GM19239 (cell line): Measurements from ENCODE around the gene DDIT3.
"Not testable (repeated sequence)": the region's sequence is repeated elsewhere in the genome, so short reads cannot be mapped to it uniquely, and the experiment has no call there.

Source experiments
- DNase-seq: peaks from one replicate; pipeline ENCODE4 v3.0.0; 2011; ENCODE audit warnings: low spot score; ENCODE audit not compliant: insufficient read length
- FAIRE-seq: peaks from 2 replicates; lab custom pipeline; 2011; peaks lifted over from hg19 to GRCh38; lab: Jason Lieb, UNC

DDIT3 gene

DNA sequence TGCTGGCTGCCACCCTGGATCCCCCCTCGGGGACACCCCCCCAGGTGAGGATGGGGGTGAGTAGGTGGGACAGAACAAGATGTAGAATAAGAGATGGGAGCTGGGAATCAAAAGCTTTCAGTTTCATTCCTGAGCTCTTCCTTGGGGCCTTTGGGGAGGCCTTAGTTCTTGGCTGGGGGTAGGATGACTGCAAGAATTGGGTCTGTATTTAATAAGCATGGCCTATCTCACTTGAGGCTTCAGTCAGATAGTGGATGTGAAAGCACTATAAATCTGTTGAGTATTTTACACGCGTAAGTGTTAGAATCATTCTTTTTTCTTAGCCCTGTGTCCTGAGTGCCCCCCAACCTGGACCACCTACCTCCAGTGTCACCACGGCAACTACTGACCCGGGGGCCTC, 6.9 kb upstream of the DDIT3 start:
- FAIRE-seq (no peak), DNase-seq (no peak)

DNA sequence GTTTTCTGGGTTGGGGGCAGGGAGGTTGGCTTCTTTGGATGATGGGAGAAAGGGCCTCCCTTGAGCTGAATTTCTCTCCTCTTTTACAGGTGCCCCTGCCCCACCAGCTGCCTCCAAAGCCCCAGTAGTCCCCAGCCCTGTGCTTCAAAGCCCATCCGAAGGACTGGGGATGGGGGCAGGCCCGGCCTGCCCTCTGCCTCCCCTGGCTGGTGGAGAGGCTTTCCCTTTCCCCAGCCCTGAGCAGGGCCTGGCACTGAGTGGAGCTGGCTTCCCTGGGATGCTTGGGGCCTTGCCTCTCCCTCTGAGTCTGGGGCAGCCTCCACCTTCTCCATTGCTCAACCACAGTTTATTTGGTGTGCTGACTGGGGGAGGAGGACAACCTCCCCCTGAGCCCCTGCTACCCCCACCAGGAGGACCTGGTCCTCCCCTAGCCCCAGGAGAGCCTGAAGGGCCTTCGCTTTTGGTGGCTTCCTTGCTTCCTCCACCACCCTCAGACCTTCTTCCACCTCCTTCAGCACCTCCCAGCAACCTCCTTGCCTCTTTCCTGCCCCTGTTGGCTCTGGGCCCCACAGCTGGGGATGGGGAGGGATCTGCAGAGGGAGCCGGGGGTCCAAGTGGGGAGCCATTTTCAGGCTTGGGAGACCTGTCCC, 6.3 kb upstream of the DDIT3 start:
- FAIRE-seq: no peak
- DNase-seq: no peak

- DNase-seq (no peak), FAIRE-seq (no peak)
Measured at GRCh38 chr12:57525615-57526383, 5.5 kb upstream of the DDIT3 start.

DNA sequence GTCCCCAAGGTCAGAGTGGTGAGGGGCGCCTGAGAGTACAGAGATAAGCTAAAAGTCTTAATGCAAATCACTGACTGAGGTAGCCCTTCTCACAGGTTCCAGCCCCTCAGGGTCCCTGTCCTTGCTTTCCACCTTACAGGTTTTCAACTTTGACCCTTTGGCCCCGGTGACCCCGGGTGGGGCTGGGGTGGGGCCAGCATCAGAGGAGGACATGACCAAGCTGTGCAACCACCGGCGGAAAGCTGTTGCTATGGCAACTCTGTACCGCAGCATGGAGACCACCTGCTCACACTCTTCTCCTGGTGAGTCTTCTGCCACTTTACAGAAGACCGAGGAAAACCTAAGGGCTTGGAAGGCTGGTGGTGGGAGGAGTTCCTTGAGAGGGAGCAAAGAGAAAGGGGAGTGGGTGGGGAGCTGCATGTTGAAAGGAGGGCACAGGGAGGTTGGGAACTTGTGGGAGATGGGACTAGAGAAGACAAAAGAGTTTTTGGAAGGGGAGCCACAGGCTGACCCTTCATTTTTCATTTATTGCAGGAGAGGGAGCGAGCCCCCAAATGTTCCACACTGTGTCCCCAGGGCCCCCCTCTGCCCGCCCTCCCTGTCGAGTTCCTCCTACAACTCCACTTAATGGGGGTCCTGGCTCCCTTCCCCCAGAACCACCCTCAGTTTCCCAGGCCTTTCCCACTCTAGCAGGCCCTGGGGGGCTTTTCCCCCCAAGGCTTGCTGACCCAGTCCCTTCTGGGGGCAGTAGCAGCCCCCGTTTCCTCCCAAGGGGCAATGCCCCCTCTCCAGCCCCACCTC, 4.7 kb upstream of the DDIT3 start:
- DNase-seq (no peak), FAIRE-seq (no peak)

GRCh38 chr12:57523706-57524614, 3.6 kb upstream of the DDIT3 start:
- DNase-seq: no peak
- peak; percentile 63 for FAIRE-seq

DNA sequence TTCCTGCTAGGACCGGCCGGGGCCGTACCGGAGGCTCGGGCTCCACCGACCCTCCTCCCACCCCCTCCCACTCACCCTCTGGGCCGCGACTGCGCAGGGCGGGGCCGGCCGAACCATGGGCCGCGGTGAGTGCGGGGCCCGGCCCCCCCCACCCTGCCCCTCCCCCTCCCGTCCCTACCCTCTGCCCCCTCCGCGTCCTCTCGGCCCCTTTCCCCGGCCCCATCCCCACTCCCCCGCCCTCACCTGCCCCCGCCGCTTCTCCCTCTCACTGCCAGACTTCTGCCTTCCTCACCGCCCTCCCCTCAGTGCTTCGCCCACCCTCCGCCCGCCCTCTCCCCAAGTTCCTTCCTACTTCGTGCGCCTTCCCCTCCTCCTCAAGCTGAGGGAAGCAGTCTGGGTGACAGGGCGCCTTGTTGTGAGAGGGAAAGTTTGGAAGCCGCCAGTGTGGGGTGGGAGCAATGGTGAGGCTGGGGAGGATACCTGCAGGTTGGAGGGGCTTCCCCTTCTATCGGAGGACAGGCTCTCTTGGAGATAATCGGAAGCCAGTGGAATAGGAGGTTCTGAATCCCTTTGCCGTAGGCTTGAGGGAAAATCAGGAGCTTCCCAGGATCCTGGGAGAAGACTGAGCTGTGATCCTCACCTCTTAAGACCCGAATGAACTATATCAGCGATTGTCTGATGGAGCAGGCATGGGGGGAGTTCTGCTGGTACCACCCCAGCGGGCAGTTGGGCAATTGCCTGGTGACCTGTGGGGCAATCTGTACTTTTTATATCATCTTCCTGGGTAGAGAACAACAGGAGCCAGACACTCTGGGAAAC, 2.8 kb upstream of the DDIT3 start:
- FAIRE-seq: no peak
- DNase-seq: no peak

DNA sequence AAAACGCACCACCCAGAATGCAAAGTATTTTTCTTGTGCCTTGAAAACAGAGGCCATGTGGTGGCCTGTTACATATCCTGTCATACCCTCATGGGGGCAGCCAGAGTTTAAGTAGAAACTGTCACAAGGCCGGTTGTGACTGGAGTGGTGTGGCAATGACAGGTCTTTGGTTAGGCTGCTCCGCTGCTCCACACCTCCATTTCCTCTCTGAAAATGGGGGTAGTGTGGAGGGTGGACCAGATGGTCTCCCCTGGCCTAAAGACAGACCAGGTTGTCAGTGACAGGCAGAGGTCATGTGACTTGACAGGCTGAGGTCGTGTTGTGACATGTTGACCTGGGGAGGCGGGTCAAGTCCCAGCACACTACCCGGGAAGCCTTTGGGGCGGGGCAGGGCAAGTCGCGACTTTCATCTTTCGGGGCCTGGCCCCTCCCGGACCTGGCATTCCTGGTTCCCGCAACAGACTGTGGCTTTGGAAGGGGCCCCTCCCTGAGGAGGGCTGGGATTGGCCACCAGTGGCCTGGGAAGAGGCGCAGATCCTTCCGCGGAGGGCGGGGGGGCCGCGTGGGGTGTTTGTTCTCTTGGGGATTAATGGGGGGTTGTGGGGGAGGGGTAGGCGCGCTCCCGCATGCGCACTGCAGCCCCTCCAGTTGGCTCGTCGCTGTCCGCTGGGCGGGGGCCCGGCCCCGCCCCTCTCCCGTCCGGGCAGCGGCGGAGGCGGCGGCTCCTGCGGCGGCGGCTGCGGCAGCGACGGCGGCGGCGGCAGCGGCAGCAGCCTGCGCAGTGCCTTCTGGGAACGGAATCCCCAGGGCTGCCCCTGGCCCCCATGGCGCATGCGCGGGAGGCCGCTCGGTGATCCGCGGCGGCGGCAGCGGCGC, 1.9 kb upstream of the DDIT3 start, which contains the start of gene MBD6:
Gene MBD6, plus strand, starts transcription at position 814 of the 876 bp plus-strand sequence. CDS start 1,480 bp downstream, outside the sequence.
- FAIRE-seq (peak; percentile 88), DNase-seq (peak; percentile 92)

DNA sequence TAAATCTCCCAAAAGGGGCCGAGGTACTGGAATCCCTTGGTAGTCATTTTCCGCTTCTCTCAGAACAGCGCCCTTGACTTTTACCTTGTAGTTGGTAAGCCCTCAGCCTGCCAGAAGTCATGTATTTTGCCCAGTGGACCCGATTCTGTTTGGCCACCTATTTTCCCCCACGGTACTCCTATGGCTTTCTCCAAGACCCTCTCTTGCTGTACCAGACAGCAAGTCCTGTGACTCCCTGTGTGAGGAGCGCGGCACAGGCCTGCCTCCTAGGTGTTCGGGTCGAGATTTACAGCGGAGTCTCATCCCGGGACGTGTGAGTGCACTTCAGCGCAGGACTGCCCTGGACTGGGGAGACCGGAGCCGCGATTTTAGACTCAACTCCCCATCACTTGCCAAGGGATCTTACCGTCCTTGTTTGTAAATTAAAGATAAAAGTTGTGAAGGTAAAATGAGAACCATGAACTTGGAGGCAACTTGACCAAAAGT, 1.3 kb upstream of the DDIT3 start:
- FAIRE-seq (no peak), DNase-seq (no peak)

DNA sequence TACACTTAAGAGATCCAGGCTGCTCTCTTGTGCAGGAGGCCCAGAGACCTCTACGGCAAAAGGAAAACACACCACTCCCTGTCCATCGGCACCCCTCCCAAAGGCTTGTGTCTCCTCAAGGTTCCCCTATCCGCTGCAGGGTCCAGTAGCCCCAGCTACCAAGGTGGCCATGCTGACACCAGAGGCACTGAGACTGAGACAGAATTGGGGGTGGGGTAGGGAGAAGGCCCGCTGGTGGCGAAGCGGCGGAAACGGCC, 590 bp downstream of the DDIT3 start:
- DNase-seq: no peak
- FAIRE-seq: no peak

- no peak for DNase-seq
- FAIRE-seq: no peak
Measured at GRCh38 chr12:57518920-57519795, 1.2 kb downstream of the DDIT3 start.

GRCh38 chr12:57518176-57518919, 2.0 kb downstream of the DDIT3 start:
- no peak for DNase-seq

DNA sequence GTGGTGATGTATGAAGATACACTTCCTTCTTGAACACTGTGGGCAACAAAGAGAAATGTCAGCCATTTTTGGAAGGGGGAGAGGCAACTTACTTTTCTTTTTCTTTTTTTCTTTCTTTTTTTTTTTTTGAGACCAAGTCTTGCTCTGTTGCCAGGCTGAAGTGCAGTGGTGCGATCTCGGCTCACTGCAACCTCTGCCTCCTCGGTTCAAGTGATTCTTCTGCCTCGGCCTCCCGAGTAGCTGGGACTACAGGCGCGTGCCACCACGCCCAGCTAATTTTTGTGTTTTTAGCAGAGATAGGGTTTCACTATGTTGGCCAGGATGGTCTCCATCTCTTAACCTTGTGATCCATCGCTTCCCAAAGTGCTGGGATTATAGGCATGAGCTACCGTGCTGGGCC, 2.6 kb downstream of the DDIT3 start:
- FAIRE-seq, DNase-seq: not testable (repeated sequence)

More at GRCh38 chr12:57518176-57518919, 2.0 kb downstream of the DDIT3 start:
- FAIRE-seq: no peak

GRCh38 chr12:57517187-57517586, 3.1 kb downstream of the DDIT3 start:
- DNase-seq: no peak
- no peak for FAIRE-seq

DNA sequence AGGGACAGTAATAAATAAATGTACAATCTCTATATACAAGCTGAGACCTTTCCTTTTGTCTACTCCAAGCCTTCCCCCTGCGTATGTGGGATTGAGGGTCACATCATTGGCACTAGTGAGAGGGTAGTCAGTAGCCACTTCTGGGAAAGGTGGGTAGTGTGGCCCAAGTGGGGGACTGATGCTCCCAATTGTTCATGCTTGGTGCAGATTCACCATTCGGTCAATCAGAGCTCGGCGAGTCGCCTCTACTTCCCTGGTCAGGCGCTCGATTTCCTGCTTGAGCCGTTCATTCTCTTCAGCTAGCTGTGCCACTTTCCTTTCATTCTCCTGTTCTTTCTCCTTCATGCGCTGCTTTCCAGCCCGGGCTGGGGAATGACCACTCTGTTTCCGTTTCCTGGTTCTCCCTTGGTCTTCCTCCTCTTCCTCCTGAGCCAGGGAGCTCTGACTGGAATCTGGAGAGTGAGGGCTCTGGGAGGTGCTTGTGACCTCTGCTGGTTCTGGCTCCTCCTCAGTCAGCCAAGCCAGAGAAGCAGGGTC, 3.6 kb downstream of the DDIT3 start:
- FAIRE-seq: no peak
- no peak for DNase-seq

DNA sequence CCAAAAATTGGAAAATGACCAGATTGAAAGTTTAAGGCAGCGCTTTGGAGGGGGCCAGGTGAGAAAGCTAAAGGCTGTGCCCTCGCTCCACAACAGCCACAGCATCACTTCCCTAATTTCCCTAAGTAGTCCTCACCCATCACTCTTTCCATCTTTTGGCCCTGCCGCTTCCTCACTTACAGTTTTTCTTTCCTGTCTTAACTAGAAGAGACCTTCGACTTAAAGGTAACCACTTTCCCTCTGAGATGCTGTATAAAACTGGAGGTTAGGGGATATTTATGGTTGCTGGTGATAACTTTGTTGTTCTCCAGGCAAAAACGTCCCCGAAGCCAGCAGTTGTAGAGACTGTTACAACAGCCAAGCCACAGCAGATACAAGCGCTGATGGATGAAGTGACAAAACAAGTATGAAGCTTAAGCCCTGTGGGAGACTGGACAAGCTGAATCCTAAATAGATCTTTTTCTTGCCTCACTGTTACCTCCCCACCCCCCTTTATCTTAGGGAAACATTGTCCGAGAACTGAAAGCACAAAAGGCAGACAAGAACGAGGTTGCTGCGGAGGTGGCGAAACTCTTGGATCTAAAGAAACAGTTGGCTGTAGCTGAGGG, 4.3 kb downstream of the DDIT3 start:
- FAIRE-seq (no peak), DNase-seq (no peak)

- DNase-seq: no peak
Measured at GRCh38 chr12:57515408-57515933, 4.8 kb downstream of the DDIT3 start.

More at GRCh38 chr12:57515408-57515933, 4.8 kb downstream of the DDIT3 start:
- FAIRE-seq: no peak
